Ovary (tissue), 3 donors: ENCODE measurements around the gene FAR2.

Source experiments
- CTCF ChIP-seq, 3 donors: fragments of 450-650 bp in 2 of 3; fragments of 200-600 bp in 1 of 3; IDR thresholded peaks; one replicate each; pipeline versions ENCODE4 v1.5.1 to v1.8.0; 2016 to 2022; ENCODE audit warnings: antibody characterized with exemption in 3 of 3, mild to moderate bottlenecking in 1 of 3
- EP300 ChIP-seq: sonication (generic); formaldehyde crosslinking; IDR thresholded peaks from one replicate; pipeline ENCODE4 v1.6.1; 2017; ENCODE audit warnings: antibody characterized with exemption
- POLR2A ChIP-seq: fragments of 450-650 bp; IDR thresholded peaks from one replicate; pipeline ENCODE4 v1.6.1; 2017; ENCODE audit warnings: antibody characterized with exemption, mild to moderate bottlenecking, moderate library complexity
- donor health status: DM: no; HTN: no; CAD: no.

DNA sequence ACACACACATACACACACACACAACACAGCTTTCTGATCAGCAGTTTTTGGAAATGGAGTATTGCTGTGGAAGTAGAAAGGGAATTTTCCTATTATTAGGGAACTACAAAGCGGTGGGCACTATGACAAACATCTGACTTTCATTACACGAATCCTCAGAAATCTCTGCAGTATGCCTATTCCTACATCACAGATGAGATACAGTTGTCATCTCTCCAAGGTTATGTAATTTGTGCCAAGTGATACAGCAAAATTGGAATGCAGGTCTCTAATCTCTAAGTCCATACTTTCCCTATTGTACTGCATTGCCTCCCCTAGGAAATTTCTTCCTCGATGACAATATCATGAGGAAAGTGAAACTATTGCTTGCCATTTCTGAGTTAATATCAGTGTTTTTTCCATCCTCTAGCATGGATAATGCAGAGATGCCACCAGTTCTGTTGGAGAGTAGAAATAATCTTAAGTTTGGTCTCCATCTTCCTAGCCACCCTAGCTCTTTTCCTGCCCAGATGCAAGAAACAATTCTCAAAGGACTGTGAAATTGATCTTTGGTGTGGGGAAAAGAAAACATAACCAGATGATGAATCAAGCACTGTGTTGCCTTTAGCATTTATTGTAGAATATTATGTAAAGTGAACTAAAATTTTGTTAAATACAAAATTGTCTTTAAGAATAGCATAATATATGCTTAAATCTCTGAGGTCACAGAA lies 137.2 kb downstream of the FAR2 start:
- TF ChIP-seq CTCF (IDR thresholded peaks at IDR 0.05) = no peak
- TF ChIP-seq POLR2A = no peak
- no peak for TF ChIP-seq EP300
